K562 (cell line): ENCODE measurements around the gene MED13L. TPM values are rescaled to one million over a fixed set of nuclear protein-coding genes. Genes with fewer than 3 reads are reported as not detected.
A peak's percentile ranks its signal among the peaks of the same experiment; 100 is the strongest.

ENCODE experiments used
- ARHGAP35 ChIP-seq: fragments of 450-650 bp; IDR thresholded peaks from 2 replicates; pipeline ENCODE4 v1.6.1; 2018; ENCODE audit not compliant: partially characterized antibody
- BDP1 ChIP-seq: IDR thresholded peaks from 3 replicates; pipeline ENCODE4 v1.6.1; 2011; ENCODE audit not compliant: insufficient read length, insufficient read depth
- CC2D1A ChIP-seq: fragments of 450-650 bp; IDR thresholded peaks from 2 replicates; pipeline ENCODE4 v1.6.1; 2017; ENCODE audit warnings: mild to moderate bottlenecking
- ELF1 ChIP-seq: fragments of 200-800 bp; sonication (Bioruptor generic); IDR thresholded peaks from 2 replicates; pipeline ENCODE4 v1.6.1; 2016; ENCODE audit warnings: missing genetic modification characterization, missing compliant biosample characterization
- HDAC1 ChIP-seq, 2 experiments: fragments of 450-650 bp; IDR thresholded peaks; 2 replicates each; pipeline ENCODE4 v1.6.1; 2016 to 2017; ENCODE audit warnings: inconsistent platforms in 1 of 2, mild to moderate bottlenecking in 1 of 2, moderate library complexity in 1 of 2
- MECOM ChIP-seq: fragments of 250-450 bp; sonication (Bioruptor Pico); IDR thresholded peaks from 2 replicates; pipeline ENCODE4 v1.8.0; 2022; ENCODE audit warnings: inconsistent platforms
- MEF2D ChIP-seq: conservative IDR thresholded peaks from 2 replicates; pipeline ENCODE4 v1.6.1; 2016; ENCODE audit warnings: low read depth, missing genetic modification characterization, missing compliant biosample characterization
- MTA3 ChIP-seq: fragments of 450-650 bp; formaldehyde crosslinking; IDR thresholded peaks from 2 replicates; pipeline ENCODE4 v1.6.1; 2017; ENCODE audit warnings: mild to moderate bottlenecking, borderline replicate concordance
- NR1H2 ChIP-seq: sonication (generic); formaldehyde crosslinking; IDR thresholded peaks from 2 replicates; pipeline ENCODE4 v1.4.0; 2020; ENCODE audit warnings: mild to moderate bottlenecking, missing genetic modification reagents
- NRF1 ChIP-seq, 2 experiments: fragments of 450-650 bp; IDR thresholded peaks in 1 of 2; conservative IDR thresholded peaks in 1 of 2; 2 replicates each; pipeline ENCODE4 v1.6.1; 2014; ENCODE audit warnings: mild to moderate bottlenecking in 2 of 2
- POLR2A ChIP-seq: fragments of 450-650 bp; conservative IDR thresholded peaks from 2 replicates; pipeline ENCODE4 v1.6.1; 2016
- RBFOX2 ChIP-seq: fragments of 200-400 bp; formaldehyde crosslinking; IDR thresholded peaks from 2 replicates; pipeline ENCODE4 v1.6.1; 2017; ENCODE audit warnings: low read depth, mild to moderate bottlenecking, low read length, moderate library complexity
- USF1 ChIP-seq: sonication (generic); formaldehyde crosslinking; IDR thresholded peaks from 2 replicates; pipeline ENCODE4 v1.9.0; 2022; ENCODE audit warnings: mild to moderate bottlenecking, missing genetic modification reagents
- ZNF133 ChIP-seq: fragments of 250-450 bp; sonication (Bioruptor Pico); IDR thresholded peaks from 2 replicates; pipeline ENCODE4 v1.4.0; 2020; ENCODE audit warnings: mild to moderate bottlenecking
- polyA plus RNA-seq, 8 experiments: library from polyadenylated mRNA; depleted of rRNA in 4 of 8; stranded (reverse) in 5 of 8; unstranded in 3 of 8; fragments of >200 nt; fragmentation: Nextera tagmentation in 2 of 8; fragmentation: Illumina TruSeq in 1 of 8; extraction: Ambion mirVana in 2 of 8; extraction: Trizol in 1 of 8; gene quantifications; 2 replicates each; pipeline versions ENCODE4 v1.2.1 to v1.2.3, GENCODE V29; 2011 to 2014; ENCODE audit warnings: inconsistent platforms in 1 of 8, missing spikeins in 1 of 8
- total RNA-seq, 7 experiments: library from RNA; depleted of rRNA in 6 of 7; stranded (reverse); fragments of >200 nt in 6 of 7; fragmentation: Illumina TruSeq in 2 of 7; extraction: Trizol in 2 of 7; gene quantifications; 2 replicates each; pipeline versions ENCODE4 v1.2.1 to v1.2.3, GENCODE V29; 2011 to 2021; ENCODE audit warnings: low replicate concordance in 1 of 7
- TF ChIP-seq, protein P1 (sequence below): fragments of 450-650 bp; formaldehyde crosslinking; IDR thresholded peaks from 2 replicates; pipeline ENCODE4 v1.4.0; 2020; ENCODE audit warnings: mild to moderate bottlenecking, moderate library complexity
- TF ChIP-seq, protein P2 (sequence below), 2 experiments: fragments of 450-650 bp; IDR thresholded peaks; 2 replicates each; pipeline ENCODE4 v1.6.1; 2016; ENCODE audit warnings: mild to moderate bottlenecking in 2 of 2, borderline replicate concordance in 1 of 2, low read depth in 1 of 2, moderate library complexity in 1 of 2
- TF ChIP-seq, protein P3 (sequence below): fragments of 450-650 bp; formaldehyde crosslinking; IDR thresholded peaks from 2 replicates; pipeline ENCODE4 v1.4.0; 2022; ENCODE audit warnings: missing genetic modification characterization

MED13L gene
- total and polyA plus RNA-seq, 9 of the 15 experiments (the other 6 are each of a cell fraction or from before 2014, with no cell fraction given), result 13.4 to 90.3 (median 36.9) TPM

DNA sequence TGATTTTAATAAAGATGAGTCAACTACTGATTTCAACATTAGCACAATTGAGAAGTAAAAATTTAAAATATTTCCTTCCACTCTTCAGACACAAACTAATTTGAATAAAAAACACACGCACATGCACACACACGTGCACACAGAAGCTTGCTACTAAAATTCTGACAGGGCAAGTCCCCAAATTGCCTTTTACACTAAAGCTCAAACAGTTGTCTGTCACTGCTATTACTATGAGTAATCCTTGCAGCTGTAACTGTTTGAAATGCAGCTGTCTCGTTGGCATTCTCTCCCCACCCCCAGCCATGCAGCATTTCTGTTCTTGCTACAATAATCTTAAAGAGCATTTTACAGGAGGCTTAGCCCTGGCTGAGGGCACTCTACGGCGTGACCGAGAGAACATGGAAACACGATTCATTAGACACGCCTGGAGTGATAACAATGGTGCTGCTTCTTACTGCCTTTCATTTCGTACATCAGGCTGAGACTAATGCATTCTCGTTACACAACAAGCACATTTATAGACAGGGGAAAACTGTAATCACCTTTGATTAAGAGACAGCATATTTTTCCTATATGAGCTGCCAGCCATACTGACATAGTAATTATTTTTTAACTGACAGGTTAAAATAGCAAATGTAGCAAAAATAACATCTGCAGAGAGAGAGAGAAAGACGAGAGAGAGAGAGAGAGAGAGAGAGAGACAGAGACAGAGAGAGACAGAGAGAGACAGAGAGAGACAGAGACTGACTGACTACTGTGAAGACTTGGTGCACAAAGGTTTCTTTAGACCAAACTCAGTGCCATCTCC lies 153.8 kb downstream of the MED13L start (continued):
- TF ChIP-seq HDAC1 (IDR thresholded peaks at IDR 0.05) (peak in 1 of 2 experiments; percentile 78; a peak in 2 of 4 replicates), MECOM (CRISPR knock-in tag) (no peak), POLR2A (no peak), NR1H2 (CRISPR knock-in tag) (no peak), ELF1 (no peak), MTA3 (0 out of 2 replicates have a peak, but pooled peaks have one; percentile 29), BDP1 (no peak), USF1 (CRISPR knock-in tag) (no peak), RBFOX2 (no peak), MEF2D (tag) (no peak), ARHGAP35 (no peak), ZNF133 (CRISPR knock-in tag) (no peak), NRF1 (conservative IDR thresholded peaks at IDR 0.05 in 1 of 2, IDR thresholded peaks at IDR 0.05 in 1 of 2) (no peak), CC2D1A (0 out of 2 replicates have a peak, but pooled peaks have one; percentile 12)
- TF ChIP-seq, protein P1, sequence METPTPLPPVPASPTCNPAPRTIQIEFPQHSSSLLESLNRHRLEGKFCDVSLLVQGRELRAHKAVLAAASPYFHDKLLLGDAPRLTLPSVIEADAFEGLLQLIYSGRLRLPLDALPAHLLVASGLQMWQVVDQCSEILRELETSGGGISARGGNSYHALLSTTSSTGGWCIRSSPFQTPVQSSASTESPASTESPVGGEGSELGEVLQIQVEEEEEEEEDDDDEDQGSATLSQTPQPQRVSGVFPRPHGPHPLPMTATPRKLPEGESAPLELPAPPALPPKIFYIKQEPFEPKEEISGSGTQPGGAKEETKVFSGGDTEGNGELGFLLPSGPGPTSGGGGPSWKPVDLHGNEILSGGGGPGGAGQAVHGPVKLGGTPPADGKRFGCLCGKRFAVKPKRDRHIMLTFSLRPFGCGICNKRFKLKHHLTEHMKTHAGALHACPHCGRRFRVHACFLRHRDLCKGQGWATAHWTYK (CRISPR knock-in tag), result no peak
- TF ChIP-seq, protein P2, sequence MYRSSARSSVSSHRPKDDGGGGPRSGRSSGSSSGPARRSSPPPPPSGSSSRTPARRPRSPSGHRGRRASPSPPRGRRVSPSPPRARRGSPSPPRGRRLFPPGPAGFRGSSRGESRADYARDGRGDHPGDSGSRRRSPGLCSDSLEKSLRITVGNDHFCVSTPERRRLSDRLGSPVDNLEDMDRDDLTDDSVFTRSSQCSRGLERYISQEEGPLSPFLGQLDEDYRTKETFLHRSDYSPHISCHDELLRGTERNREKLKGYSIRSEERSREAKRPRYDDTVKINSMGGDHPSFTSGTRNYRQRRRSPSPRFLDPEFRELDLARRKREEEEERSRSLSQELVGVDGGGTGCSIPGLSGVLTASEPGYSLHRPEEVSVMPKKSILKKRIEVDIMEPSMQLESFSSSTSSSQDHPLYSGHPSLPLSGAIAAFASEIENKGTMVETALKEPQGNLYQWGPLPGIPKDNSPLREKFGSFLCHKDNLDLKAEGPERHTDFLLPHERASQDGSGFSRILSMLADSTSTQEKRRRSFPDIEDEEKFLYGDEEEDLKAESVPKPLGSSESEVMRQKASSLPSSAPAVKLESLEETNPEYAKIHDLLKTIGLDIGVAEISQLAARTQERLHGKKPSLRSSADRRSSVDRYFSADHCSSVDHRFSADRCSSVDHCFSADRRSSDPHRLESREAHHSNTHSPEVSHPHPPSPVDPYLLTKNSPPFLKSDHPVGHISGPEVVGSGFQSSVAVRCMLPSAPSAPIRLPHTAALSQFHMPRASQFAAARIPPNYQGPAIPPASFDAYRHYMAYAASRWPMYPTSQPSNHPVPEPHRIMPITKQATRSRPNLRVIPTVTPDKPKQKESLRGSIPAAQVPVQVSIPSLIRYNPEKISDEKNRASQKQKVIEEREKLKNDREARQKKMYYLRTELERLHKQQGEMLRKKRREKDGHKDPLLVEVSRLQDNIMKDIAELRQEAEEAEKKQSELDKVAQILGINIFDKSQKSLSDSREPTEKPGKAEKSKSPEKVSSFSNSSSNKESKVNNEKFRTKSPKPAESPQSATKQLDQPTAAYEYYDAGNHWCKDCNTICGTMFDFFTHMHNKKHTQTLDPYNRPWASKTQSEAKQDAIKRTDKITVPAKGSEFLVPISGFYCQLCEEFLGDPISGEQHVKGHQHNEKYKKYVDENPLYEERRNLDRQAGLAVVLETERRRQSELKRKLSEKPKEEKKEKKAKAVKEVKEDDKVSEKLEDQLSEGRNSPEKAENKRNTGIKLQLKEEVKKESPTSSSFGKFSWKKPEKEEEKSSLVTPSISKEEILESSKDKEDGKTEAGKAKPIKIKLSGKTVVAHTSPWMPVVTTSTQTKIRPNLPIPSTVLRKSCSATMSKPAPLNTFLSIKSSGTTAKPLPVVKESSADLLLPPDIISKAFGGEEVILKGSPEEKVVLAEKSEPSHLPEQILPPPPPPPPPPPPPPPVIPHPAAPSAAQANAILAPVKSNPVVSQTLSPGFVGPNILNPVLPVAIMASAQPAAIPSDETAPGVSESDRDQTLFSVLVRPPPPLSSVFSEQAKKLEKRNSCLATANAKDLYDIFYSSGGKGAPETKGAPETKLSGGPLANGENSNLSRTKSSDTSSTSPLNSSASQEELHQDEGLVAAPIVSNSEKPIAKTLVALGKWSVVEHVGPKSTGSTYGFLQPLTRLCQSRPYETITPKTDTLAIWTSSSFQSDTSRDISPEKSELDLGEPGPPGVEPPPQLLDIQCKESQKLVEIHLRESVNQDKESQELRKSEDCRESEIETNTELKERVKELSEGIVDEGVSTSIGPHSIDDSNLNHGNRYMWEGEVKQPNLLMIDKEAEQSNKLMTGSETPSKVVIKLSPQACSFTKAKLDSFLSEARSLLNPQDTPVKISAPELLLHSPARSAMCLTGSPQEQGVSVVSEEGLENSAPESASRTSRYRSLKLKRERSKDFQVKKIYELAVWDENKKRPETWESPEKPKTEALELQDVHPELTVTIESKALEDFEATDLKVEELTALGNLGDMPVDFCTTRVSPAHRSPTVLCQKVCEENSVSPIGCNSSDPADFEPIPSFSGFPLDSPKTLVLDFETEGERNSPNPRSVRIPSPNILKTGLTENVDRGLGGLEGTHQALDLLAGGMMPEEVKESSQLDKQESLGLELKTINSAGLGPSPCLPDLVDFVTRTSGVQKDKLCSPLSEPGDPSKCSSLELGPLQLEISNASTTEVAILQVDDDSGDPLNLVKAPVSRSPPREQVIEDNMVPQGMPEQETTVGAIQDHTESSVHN (IDR thresholded peaks at IDR 0.05; ENCODE audit: borderline replicate concordance in 1 of 2, low read depth in 1 of 2), result peak in 1 of 2 experiments; percentile 89; a peak in 2 of 4 replicates
- TF ChIP-seq, protein P3, sequence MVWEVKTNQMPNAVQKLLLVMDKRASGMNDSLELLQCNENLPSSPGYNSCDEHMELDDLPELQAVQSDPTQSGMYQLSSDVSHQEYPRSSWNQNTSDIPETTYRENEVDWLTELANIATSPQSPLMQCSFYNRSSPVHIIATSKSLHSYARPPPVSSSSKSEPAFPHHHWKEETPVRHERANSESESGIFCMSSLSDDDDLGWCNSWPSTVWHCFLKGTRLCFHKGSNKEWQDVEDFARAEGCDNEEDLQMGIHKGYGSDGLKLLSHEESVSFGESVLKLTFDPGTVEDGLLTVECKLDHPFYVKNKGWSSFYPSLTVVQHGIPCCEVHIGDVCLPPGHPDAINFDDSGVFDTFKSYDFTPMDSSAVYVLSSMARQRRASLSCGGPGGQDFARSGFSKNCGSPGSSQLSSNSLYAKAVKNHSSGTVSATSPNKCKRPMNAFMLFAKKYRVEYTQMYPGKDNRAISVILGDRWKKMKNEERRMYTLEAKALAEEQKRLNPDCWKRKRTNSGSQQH (CRISPR knock-in tag), result no peak
